ENCODE data around the gene EFCC1.
A peak's percentile ranks its signal among the peaks of the same experiment; 100 is the strongest.

Gene EFCC1

GRCh38 chr3:128965818-128966217, 35.3 kb upstream of the EFCC1 start:
- no peaks in the 10 kb centered on the region for H4K20me1 ChIP-seq (ENCODE audit: control insufficient read depth, insufficient read depth, low read depth, low read length)
- no peak for TF ChIP-seq EZH2phosphoT487 (IDR thresholded peaks at IDR 0.05; ENCODE audit: borderline replicate concordance, low read length)
- no peak for TF ChIP-seq CTCF (IDR thresholded peaks at IDR 0.05; ENCODE audit: low read depth, low read length, poor library complexity, severe bottlenecking)
- H3K79me2 ChIP-seq (ENCODE audit: control insufficient read depth, low read length) = no peaks in the 10 kb centered on the region

GRCh38 chr3:128967748-128968355, 33.3 kb upstream of the EFCC1 start:
- no peaks in the 10 kb centered on the region for H3K9me3 ChIP-seq (ENCODE audit: control insufficient read depth, insufficient read depth, low read length)
- no peaks in the 10 kb centered on the region for H4K20me1 ChIP-seq (ENCODE audit: control insufficient read depth, insufficient read depth, low read depth, low read length)
- TF ChIP-seq CTCF (IDR thresholded peaks at IDR 0.05; ENCODE audit: low read depth, low read length, poor library complexity, severe bottlenecking) (no peak), EZH2phosphoT487 (IDR thresholded peaks at IDR 0.05; ENCODE audit: borderline replicate concordance, low read length) (no peak)
- no peaks in the 10 kb centered on the region for H3K36me3 ChIP-seq (ENCODE audit: control insufficient read depth, low read length)
- H3K9me2 ChIP-seq (replicated peaks; ENCODE audit: control insufficient read depth, low read length) = no peaks in the 10 kb centered on the region
- H3K27me3 ChIP-seq (ENCODE audit: control insufficient read depth, low read length) = peaks cover 11% of the 10 kb centered on the region
- H3K27ac ChIP-seq (ENCODE audit: low read depth, low read length) = no peak overlapping the region
- no peak overlapping the region for H3K4me2 ChIP-seq (ENCODE audit: low read length)
- no peak overlapping the region for H3K4me3 ChIP-seq (ENCODE audit: low read length)
- no peaks in the 10 kb centered on the region for H3F3A ChIP-seq (ENCODE audit: control insufficient read depth, insufficient read depth)
- no peaks in the 10 kb centered on the region for H3K4me1 ChIP-seq (ENCODE audit: control insufficient read depth, low read length)
- no peaks in the 10 kb centered on the region for H3K79me2 ChIP-seq (ENCODE audit: control insufficient read depth, low read length)

More at GRCh38 chr3:128965818-128966217, 35.3 kb upstream of the EFCC1 start:
- Histone ChIP-seq H3K27ac (ENCODE audit: low read depth, low read length) (no peak overlapping the region), H3K9me2 (replicated peaks; ENCODE audit: control insufficient read depth, low read length) (no peaks in the 10 kb centered on the region), H3K4me1 (ENCODE audit: control insufficient read depth, low read length) (no peaks in the 10 kb centered on the region), H3K36me3 (ENCODE audit: control insufficient read depth, low read length) (no peaks in the 10 kb centered on the region), H3K4me3 (ENCODE audit: low read length) (no peak overlapping the region), H3K9me3 (ENCODE audit: control insufficient read depth, insufficient read depth, low read length) (no peaks in the 10 kb centered on the region), H3K4me2 (ENCODE audit: low read length) (no peak overlapping the region), H3K27me3 (ENCODE audit: control insufficient read depth, low read length) (peaks cover 5% of the 10 kb centered on the region), H3F3A (ENCODE audit: control insufficient read depth, insufficient read depth) (no peaks in the 10 kb centered on the region)

- Histone ChIP-seq H3K4me1 (ENCODE audit: control insufficient read depth, low read length) (peaks cover 4% of the 10 kb centered on the region; the same call in 1 of the 2 replicates), H3K36me3 (ENCODE audit: control insufficient read depth, low read length) (no peaks in the 10 kb centered on the region), H3K4me3 (ENCODE audit: low read length) (no peak overlapping the region), H3K27ac (ENCODE audit: low read depth, low read length) (no peak overlapping the region), H3K79me2 (ENCODE audit: control insufficient read depth, low read length) (no peaks in the 10 kb centered on the region), H3K4me2 (ENCODE audit: low read length) (no peak overlapping the region), H4K20me1 (ENCODE audit: control insufficient read depth, insufficient read depth, low read depth, low read length) (no peaks in the 10 kb centered on the region), H3K27me3 (ENCODE audit: control insufficient read depth, low read length) (peaks cover 11% of the 10 kb centered on the region), H3K9me2 (replicated peaks; ENCODE audit: control insufficient read depth, low read length) (no peaks in the 10 kb centered on the region), H3F3A (ENCODE audit: control insufficient read depth, insufficient read depth) (no peaks in the 10 kb centered on the region), H3K9me3 (ENCODE audit: control insufficient read depth, insufficient read depth, low read length) (no peaks in the 10 kb centered on the region)
- TF ChIP-seq EZH2phosphoT487 (IDR thresholded peaks at IDR 0.05; ENCODE audit: borderline replicate concordance, low read length) = no peak
- TF ChIP-seq CTCF (IDR thresholded peaks at IDR 0.05; ENCODE audit: low read depth, low read length, poor library complexity, severe bottlenecking) = peak; percentile 89
Observed at GRCh38 chr3:128969993-128970739, 30.9 kb upstream of the EFCC1 start.
